Cardiac fibroblast (primary cell): ENCODE measurements around the gene TTC23.

Experiments used
- DNase-seq, 2 donors: peaks; one replicate each; pipeline versions ENCODE4 v3.0.0 to v3.0.0-alpha.2; 2010; ENCODE audit warnings: low read depth in 2 of 2
- H3K4me3 ChIP-seq, 2 donors: replicated peaks in 1 of 2; 1 replicate in 1 of 2; 2 replicates in 1 of 2; pipeline ENCODE4 v1.5.1; 2011; ENCODE audit warnings: low read depth in 2 of 2, low read length in 2 of 2, mild to moderate bottlenecking in 2 of 2, moderate library complexity in 1 of 2
- CTCF ChIP-seq: IDR thresholded peaks from one replicate; pipeline ENCODE4 v1.5.1; 2011; ENCODE audit warnings: low read depth, mild to moderate bottlenecking, low read length, inconsistent platforms

The TTC23 gene

GRCh38 chr15:99132122-99132521 lies 117.3 kb downstream of the TTC23 start:
- no peak overlapping the region for H3K4me3 ChIP-seq
- no peak for DNase-seq
- TF ChIP-seq CTCF, result no peak

- no peak for TF ChIP-seq CTCF
- DNase-seq, result no peak
- H3K4me3 ChIP-seq, result no peak overlapping the region
Observed at GRCh38 chr15:99131441-99132023, 117.8 kb downstream of the TTC23 start.

GRCh38 chr15:99130765-99131440 lies 118.5 kb downstream of the TTC23 start:
- no peak for TF ChIP-seq CTCF
- DNase-seq, result no peak
- no peak overlapping the region for H3K4me3 ChIP-seq

- TF ChIP-seq CTCF, result no peak
- no peak overlapping the region for H3K4me3 ChIP-seq
- DNase-seq, result no peak
Observed at GRCh38 chr15:99130314-99130713, 119.1 kb downstream of the TTC23 start.

- H3K4me3 ChIP-seq, result no peak overlapping the region
- no peak for TF ChIP-seq CTCF
- no peak for DNase-seq
Observed at GRCh38 chr15:99129644-99130043, 119.7 kb downstream of the TTC23 start.

GRCh38 chr15:99128411-99128810 lies 121.0 kb downstream of the TTC23 start:
- DNase-seq, result no peak
- no peak for TF ChIP-seq CTCF
- no peak overlapping the region for H3K4me3 ChIP-seq
